OCI-LY7 (cell line): ENCODE measurements around the gene MAPK8IP2. TPM values are rescaled to one million over a fixed set of nuclear protein-coding genes. Genes with fewer than 3 reads are reported as not detected.

Experiments
- BruUV-seq: library from RNA; stranded (reverse); fragments of 400-500 nt; replicated peaks from 2 replicates; lab custom pipeline; 2021; lab: Mats Ljungman, UMichigan
- CTCF ChIA-PET: fragments of 300-600 bp; sonication (Branson Sonifier 250); formaldehyde crosslinking; loops from one replicate; lab custom pipeline; 2022; ENCODE audit warnings: antibody characterized with exemption; ENCODE audit not compliant: unreplicated experiment; lab: Charles Lee
- POLR2A ChIA-PET: fragments of 300-600 bp; sonication (Branson Sonifier 250); formaldehyde crosslinking; loops from one replicate; lab custom pipeline; 2022; ENCODE audit warnings: antibody characterized with exemption; lab: Charles Lee
- DNase-seq: peaks from one replicate; pipeline ENCODE4 v3.0.0-alpha.2; 2015; ENCODE audit warnings: low spot score
- H2AFZ ChIP-seq: fragments of 200-600 bp; sonication (generic), shearing (Covaris generic); 2 replicates; pipeline ENCODE4 v1.6.1; 2014; ENCODE audit warnings: mild to moderate bottlenecking, antibody characterized with exemption, low read length, moderate library complexity
- H3K27ac ChIP-seq: fragments of 200-600 bp; sonication (generic); 2 replicates; pipeline ENCODE4 v1.5.1; 2014; ENCODE audit warnings: mixed run types, low read depth, mild to moderate bottlenecking, moderate library complexity, low read length, inconsistent platforms; ENCODE audit not compliant: poor library complexity, severe bottlenecking
- H3K36me3 ChIP-seq: fragments of 200-600 bp; sonication (generic); 2 replicates; pipeline ENCODE4 v1.6.1; 2014; ENCODE audit warnings: mild to moderate bottlenecking, antibody characterized with exemption, low read length, moderate library complexity, mixed read lengths; ENCODE audit not compliant: insufficient read depth
- H3K4me1 ChIP-seq: fragments of 200-600 bp; sonication (generic); 2 replicates; pipeline ENCODE4 v1.5.1; 2014; ENCODE audit warnings: mild to moderate bottlenecking, low read length; ENCODE audit not compliant: insufficient read depth, poor library complexity, severe bottlenecking
- H3K4me2 ChIP-seq: fragments of 200-600 bp; sonication (generic); 2 replicates; pipeline ENCODE4 v1.6.1; 2014; ENCODE audit warnings: mild to moderate bottlenecking, low read length
- H3K4me3 ChIP-seq: fragments of 200-600 bp; sonication (generic); 2 replicates; pipeline ENCODE4 v1.5.1; 2014; ENCODE audit warnings: mild to moderate bottlenecking, low read depth, low read length; ENCODE audit not compliant: poor library complexity, severe bottlenecking
- H3K79me2 ChIP-seq: fragments of 200-600 bp; sonication (generic); 2 replicates; pipeline ENCODE4 v1.6.1; 2016; ENCODE audit warnings: low read depth, mild to moderate bottlenecking, low read length, moderate library complexity, mixed read lengths; ENCODE audit not compliant: insufficient read depth
- H3K9me2 ChIP-seq: fragments of 200-600 bp; sonication (generic); 2 replicates; pipeline ENCODE4 v1.6.1; 2016; ENCODE audit warnings: mild to moderate bottlenecking, low read length, mixed read lengths; ENCODE audit not compliant: insufficient read depth
- H3K9me3 ChIP-seq: fragments of 200-600 bp; sonication (generic); 2 replicates; pipeline ENCODE4 v1.6.1; 2014; ENCODE audit warnings: mild to moderate bottlenecking, mixed run types, low read length, mixed read lengths
- H4K20me1 ChIP-seq: fragments of 200-600 bp; sonication (generic); 2 replicates; pipeline ENCODE4 v1.6.1; 2014; ENCODE audit warnings: mild to moderate bottlenecking, antibody characterized with exemption, low read length, moderate library complexity, mixed read lengths; ENCODE audit not compliant: insufficient read depth
- CTCF ChIP-seq: fragments of 200-600 bp; sonication (generic); conservative IDR thresholded peaks from 2 replicates; pipeline ENCODE4 v1.5.1; 2014; ENCODE audit warnings: mild to moderate bottlenecking, antibody characterized with exemption, low read length, moderate library complexity, mixed read lengths
- EZH2phosphoT487 ChIP-seq: fragments of 200-600 bp; sonication (generic); IDR thresholded peaks from 2 replicates; pipeline ENCODE4 v1.6.1; 2018; ENCODE audit warnings: low read depth, borderline replicate concordance, mild to moderate bottlenecking, mixed run types, antibody characterized with exemption, low read length, moderate library complexity, mixed read lengths
- intact Hi-C: fragments of 100-400 bp; cut with micrococcal nuclease; formaldehyde crosslinking; loops from one replicate; pipeline ENCODE4 v1.10.0; 2022; ENCODE audit not compliant: unreplicated experiment
- total RNA-seq, 2 experiments: library from RNA; depleted of rRNA in 1 of 2; stranded (reverse); fragments of >200 nt in 1 of 2; shearing (Covaris generic) in 1 of 2; gene quantifications; 2 replicates each; pipeline ENCODE4 v1.2.3, GENCODE V29; 2014 to 2022

The MAPK8IP2 gene
- total RNA-seq, 2 experiments from 2014 or later, result 0.54 to 2.2 TPM

DNA sequence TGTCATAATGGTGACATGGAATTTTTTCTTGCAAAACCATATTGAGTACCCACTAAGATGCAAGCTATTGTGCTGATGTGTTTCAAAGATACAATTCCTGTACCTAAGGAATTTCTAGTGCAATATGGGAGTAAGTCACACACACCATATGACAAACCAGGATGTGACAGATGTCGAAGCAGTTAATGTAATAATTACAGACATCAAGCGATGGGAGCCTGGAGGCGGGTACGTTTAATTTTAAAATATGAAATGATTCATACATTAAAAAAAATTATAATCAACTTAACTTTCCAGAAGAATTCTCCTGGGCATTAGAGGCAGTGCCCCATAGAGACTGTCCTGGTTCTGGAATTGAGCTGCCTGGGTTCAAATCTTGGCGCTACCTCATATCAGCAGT is 43.9 kb upstream of the MAPK8IP2 start:
- H3K9me3 ChIP-seq, result no peaks in the 10 kb centered on the region
- H4K20me1 ChIP-seq, result no peaks in the 10 kb centered on the region
- H3K36me3 ChIP-seq, result no peaks in the 10 kb centered on the region
- no peak for TF ChIP-seq EZH2phosphoT487
- TF ChIP-seq CTCF, result no peak
- H3K79me2 ChIP-seq, result no peaks in the 10 kb centered on the region
- ChIA-PET POLR2A (interaction anchor here (0.6 kb wide), 1 partner anchor 9 kb away, joined by 3 read pairs; no protein-coding TSS in a partner anchor), CTCF (no interaction called here)
- no peaks in the 10 kb centered on the region for H3K9me2 ChIP-seq
- no peak for DNase-seq
- no peak overlapping the region for H3K4me3 ChIP-seq
- no peak overlapping the region for H2AFZ ChIP-seq
- BruUV-seq, result no TSS peak
- no peaks in the 10 kb centered on the region for H3K4me1 ChIP-seq
- intact Hi-C loops, result no loop called here
- H3K27ac ChIP-seq, result no peak overlapping the region
- no peak overlapping the region for H3K4me2 ChIP-seq

DNA sequence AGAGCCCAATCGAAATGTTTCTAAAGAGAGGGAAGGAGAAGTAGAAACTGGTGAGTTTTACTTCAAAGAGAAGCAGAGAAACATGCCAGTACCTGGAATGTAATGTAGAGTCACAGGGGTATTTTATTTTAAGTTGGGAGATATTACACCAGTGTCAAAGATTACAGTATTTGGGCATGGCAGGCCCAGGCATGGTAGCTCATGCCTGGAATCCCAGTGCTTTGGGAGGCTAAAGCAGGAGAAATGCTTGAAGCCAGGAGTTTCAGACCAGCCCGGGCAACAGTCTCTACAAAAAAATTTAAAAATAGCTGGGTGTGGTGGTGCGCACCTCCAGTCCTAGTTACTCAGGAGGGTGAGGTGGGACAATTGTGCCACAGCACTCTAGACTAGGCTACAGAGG is 40.6 kb upstream of the MAPK8IP2 start:
- Histone ChIP-seq H4K20me1 (no peaks in the 10 kb centered on the region), H3K9me2 (no peaks in the 10 kb centered on the region), H3K9me3 (no peaks in the 10 kb centered on the region), H3K4me3 (no peak overlapping the region), H3K4me2 (no peak overlapping the region), H3K36me3 (no peaks in the 10 kb centered on the region), H3K79me2 (no peaks in the 10 kb centered on the region), H3K27ac (no peak overlapping the region), H3K4me1 (peaks cover 5% of the 10 kb centered on the region), H2AFZ (no peak overlapping the region)
- ChIA-PET POLR2A (interaction anchor here (0.7 to 0.9 kb wide), 2 partner anchors 27 to 39 kb away, joined by 3 to 4 read pairs; no protein-coding TSS in a partner anchor), CTCF (no interaction called here)
- TF ChIP-seq EZH2phosphoT487 (no peak), CTCF (no peak)
- no TSS peak for BruUV-seq
- intact Hi-C loops, result no loop called here
- no peak for DNase-seq

DNA sequence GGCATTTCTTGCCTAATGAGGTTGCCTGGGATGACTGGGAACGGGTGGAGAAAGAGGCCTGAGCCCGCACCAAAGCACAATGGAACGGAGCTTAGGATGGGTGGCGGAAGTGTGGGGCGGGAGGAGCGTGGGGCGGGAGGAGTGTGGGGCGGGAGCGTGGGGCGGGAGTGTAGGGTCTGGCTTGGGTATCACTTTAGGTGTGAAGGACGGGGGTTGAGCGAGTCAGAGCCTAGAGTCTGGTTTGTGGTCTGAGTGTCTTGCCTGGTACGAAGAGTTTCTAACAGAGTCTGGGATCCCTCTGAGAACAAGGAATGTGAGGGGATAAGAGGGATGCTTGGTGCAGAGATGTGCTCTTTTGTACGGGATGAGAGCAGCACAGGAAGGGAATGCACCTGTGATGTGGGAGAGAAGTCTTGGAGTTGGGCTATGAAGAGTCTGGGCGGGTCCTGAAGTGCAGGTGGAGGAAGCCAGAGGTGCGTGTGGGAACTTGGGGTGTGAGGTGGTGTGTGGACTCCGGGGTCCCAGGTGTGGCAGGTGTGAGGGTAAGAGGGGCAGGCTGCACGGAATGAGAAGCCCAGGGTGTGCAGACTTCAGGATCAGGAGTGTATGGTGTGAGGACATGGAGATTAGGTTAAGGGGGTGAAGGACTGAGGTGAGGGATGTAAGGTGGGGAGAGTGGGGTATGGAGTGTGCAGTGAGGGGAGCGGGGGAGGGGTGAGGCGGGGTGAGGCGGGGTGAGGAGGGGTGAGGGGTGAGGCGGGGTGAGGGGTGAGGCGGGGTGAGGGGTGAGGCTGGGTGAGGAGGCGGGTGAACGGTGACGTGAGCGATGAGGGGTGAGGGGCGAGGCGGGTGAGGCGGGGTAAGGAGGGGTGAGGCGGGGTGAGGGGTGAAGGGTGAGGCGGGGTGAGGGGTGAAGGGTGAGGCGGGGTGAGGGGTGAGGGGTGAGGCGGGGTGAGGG is 38.9 kb upstream of the MAPK8IP2 start:
- BruUV-seq, result no TSS peak

More for the DNA sequence above, 38.9 kb upstream of the MAPK8IP2 start:
- no peaks in the 10 kb centered on the region for H3K9me2 ChIP-seq
- TF ChIP-seq EZH2phosphoT487 (no peak), CTCF (no peak)
- no peaks in the 10 kb centered on the region for H3K9me3 ChIP-seq
- H3K4me2 ChIP-seq, result no peak overlapping the region
- peaks cover 5% of the 10 kb centered on the region for H3K4me1 ChIP-seq
- H3K4me3 ChIP-seq, result no peak overlapping the region
- H3K36me3 ChIP-seq, result no peaks in the 10 kb centered on the region
- no peaks in the 10 kb centered on the region for H4K20me1 ChIP-seq
- intact Hi-C loops, result loop anchor here (2.0 kb wide), 1 partner anchor 35 kb away; no protein-coding TSS in a partner anchor
- CTCF ChIA-PET, result interaction anchor here (0.6 kb wide), 1 partner anchor 39 kb away, joined by 9 read pairs; no protein-coding TSS in a partner anchor
- DNase-seq, result no peak
- no peak overlapping the region for H2AFZ ChIP-seq
- no peak overlapping the region for H3K27ac ChIP-seq
- POLR2A ChIA-PET, result no interaction called here
- no peaks in the 10 kb centered on the region for H3K79me2 ChIP-seq
